ENCODE measurements around the gene PHC2.
A peak's percentile ranks its signal among the peaks of the same experiment; 100 is the strongest.
"Not testable (repeated sequence)": the region's sequence is repeated elsewhere in the genome, so short reads cannot be mapped to it uniquely, and the experiment has no call there.

Gene PHC2

GRCh38 chr1:33310702-33311101 is 120.2 kb downstream of the PHC2 start:
- no peak overlapping the region for H3K27ac ChIP-seq (ENCODE audit: low read length)

GRCh38 chr1:33309351-33309750 is 121.5 kb downstream of the PHC2 start:
- H3K4me3 ChIP-seq (ENCODE audit: low read length in 2 of 2); H3K9ac ChIP-seq (ENCODE audit: low read length in 2 of 2); H3K4me1 ChIP-seq (ENCODE audit: control insufficient read depth, insufficient read depth, low read length); H3K27ac ChIP-seq (ENCODE audit: low read length); H3K36me3 ChIP-seq (ENCODE audit: control insufficient read depth in 2 of 2, insufficient read depth in 2 of 2, low read length in 2 of 2); H3K9me3 ChIP-seq (ENCODE audit: control insufficient read depth in 2 of 2, low read length in 2 of 2); H3K27me3 ChIP-seq (ENCODE audit: control insufficient read depth in 1 of 2, insufficient read depth in 2 of 2, low read length in 2 of 2): not testable (repeated sequence)

More at GRCh38 chr1:33310702-33311101, 120.2 kb downstream of the PHC2 start:
- Histone ChIP-seq H3K27me3 (ENCODE audit: control insufficient read depth in 1 of 2, insufficient read depth in 2 of 2, low read length in 2 of 2) (peaks cover 0 to 10% of the 10 kb centered on the region in 2 donors), H3K36me3 (ENCODE audit: control insufficient read depth in 2 of 2, insufficient read depth in 2 of 2, low read length in 2 of 2) (no peaks in the 10 kb centered on the region), H3K9ac (ENCODE audit: low read length in 2 of 2) (no peak overlapping the region), H3K4me3 (ENCODE audit: low read length in 2 of 2) (no peak overlapping the region), H3K4me1 (ENCODE audit: control insufficient read depth, insufficient read depth, low read length) (peaks cover 6% of the 10 kb centered on the region), H3K9me3 (ENCODE audit: control insufficient read depth in 2 of 2, low read length in 2 of 2) (no peaks in the 10 kb centered on the region)

- Histone ChIP-seq H3K9me3 (ENCODE audit: control insufficient read depth in 2 of 2, low read length in 2 of 2) (no peaks in the 10 kb centered on the region), H3K9ac (ENCODE audit: low read length in 2 of 2) (no peak overlapping the region), H3K27ac (ENCODE audit: low read length) (no peak overlapping the region), H3K4me1 (ENCODE audit: control insufficient read depth, insufficient read depth, low read length) (peaks cover 6% of the 10 kb centered on the region), H3K27me3 (ENCODE audit: control insufficient read depth in 1 of 2, insufficient read depth in 2 of 2, low read length in 2 of 2) (peaks cover 0 to 10% of the 10 kb centered on the region in 2 donors), H3K36me3 (ENCODE audit: control insufficient read depth in 2 of 2, insufficient read depth in 2 of 2, low read length in 2 of 2) (peaks cover 0 to 3% of the 10 kb centered on the region in 2 donors), H3K4me3 (ENCODE audit: low read length in 2 of 2) (no peak overlapping the region)
Observed at GRCh38 chr1:33307494-33307864, 123.4 kb downstream of the PHC2 start.

GRCh38 chr1:33306653-33307493 is 124.0 kb downstream of the PHC2 start:
- no peak overlapping the region for H3K9ac ChIP-seq (ENCODE audit: low read length in 2 of 2)
- no peaks in the 10 kb centered on the region for H3K9me3 ChIP-seq (ENCODE audit: control insufficient read depth in 2 of 2, low read length in 2 of 2)
- peaks cover 0 to 3% of the 10 kb centered on the region in 2 donors for H3K36me3 ChIP-seq (ENCODE audit: control insufficient read depth in 2 of 2, insufficient read depth in 2 of 2, low read length in 2 of 2)
- peaks cover 0 to 10% of the 10 kb centered on the region in 2 donors for H3K27me3 ChIP-seq (ENCODE audit: control insufficient read depth in 1 of 2, insufficient read depth in 2 of 2, low read length in 2 of 2)
- peaks cover 6% of the 10 kb centered on the region for H3K4me1 ChIP-seq (ENCODE audit: control insufficient read depth, insufficient read depth, low read length)
- H3K27ac ChIP-seq (ENCODE audit: low read length), result no peak overlapping the region
- H3K4me3 ChIP-seq (ENCODE audit: low read length in 2 of 2), result peak overlapping the region; percentile 40 to 67

- Histone ChIP-seq H3K4me1 (ENCODE audit: control insufficient read depth, insufficient read depth, low read length) (peaks cover 12% of the 10 kb centered on the region), H3K4me3 (ENCODE audit: low read length in 2 of 2) (no peak overlapping the region), H3K9ac (ENCODE audit: low read length in 2 of 2) (no peak overlapping the region), H3K27me3 (ENCODE audit: control insufficient read depth in 1 of 2, insufficient read depth in 2 of 2, low read length in 2 of 2) (peaks cover 0 to 10% of the 10 kb centered on the region in 2 donors), H3K9me3 (ENCODE audit: control insufficient read depth in 2 of 2, low read length in 2 of 2) (no peaks in the 10 kb centered on the region), H3K36me3 (ENCODE audit: control insufficient read depth in 2 of 2, insufficient read depth in 2 of 2, low read length in 2 of 2) (peaks cover 0 to 3% of the 10 kb centered on the region in 2 donors), H3K27ac (ENCODE audit: low read length) (no peak overlapping the region)
Observed at GRCh38 chr1:33305816-33306652, 124.9 kb downstream of the PHC2 start.

GRCh38 chr1:33305016-33305415 is 125.9 kb downstream of the PHC2 start:
- no peak overlapping the region for H3K9ac ChIP-seq (ENCODE audit: low read length in 2 of 2)
- peaks cover 0 to 3% of the 10 kb centered on the region in 2 donors for H3K36me3 ChIP-seq (ENCODE audit: control insufficient read depth in 2 of 2, insufficient read depth in 2 of 2, low read length in 2 of 2)
- H3K4me3 ChIP-seq (ENCODE audit: low read length in 2 of 2), result no peak overlapping the region
- H3K27me3 ChIP-seq (ENCODE audit: control insufficient read depth in 1 of 2, insufficient read depth in 2 of 2, low read length in 2 of 2), result peaks cover 0 to 10% of the 10 kb centered on the region in 2 donors
- no peaks in the 10 kb centered on the region for H3K9me3 ChIP-seq (ENCODE audit: control insufficient read depth in 2 of 2, low read length in 2 of 2)
- peaks cover 21% of the 10 kb centered on the region for H3K4me1 ChIP-seq (ENCODE audit: control insufficient read depth, insufficient read depth, low read length)
- no peak overlapping the region for H3K27ac ChIP-seq (ENCODE audit: low read length)

GRCh38 chr1:33302325-33302724 is 128.6 kb downstream of the PHC2 start:
- peaks cover 0 to 3% of the 10 kb centered on the region in 2 donors for H3K36me3 ChIP-seq (ENCODE audit: control insufficient read depth in 2 of 2, insufficient read depth in 2 of 2, low read length in 2 of 2)
- no peaks in the 10 kb centered on the region for H3K9me3 ChIP-seq (ENCODE audit: control insufficient read depth in 2 of 2, low read length in 2 of 2)
- no peak overlapping the region for H3K27ac ChIP-seq (ENCODE audit: low read length)
- H3K4me1 ChIP-seq (ENCODE audit: control insufficient read depth, insufficient read depth, low read length), result peaks cover 24% of the 10 kb centered on the region
- peaks cover 0 to 10% of the 10 kb centered on the region in 2 donors for H3K27me3 ChIP-seq (ENCODE audit: control insufficient read depth in 1 of 2, insufficient read depth in 2 of 2, low read length in 2 of 2)
- no peak overlapping the region for H3K4me3 ChIP-seq (ENCODE audit: low read length in 2 of 2)
- H3K9ac ChIP-seq (ENCODE audit: low read length in 2 of 2), result no peak overlapping the region

GRCh38 chr1:33301273-33301984 is 129.5 kb downstream of the PHC2 start:
- H3K27ac ChIP-seq (ENCODE audit: low read length), result peak overlapping the region; percentile 64
- peaks cover 0 to 3% of the 10 kb centered on the region in 2 donors for H3K27me3 ChIP-seq (ENCODE audit: control insufficient read depth in 1 of 2, insufficient read depth in 2 of 2, low read length in 2 of 2)
- H3K36me3 ChIP-seq (ENCODE audit: control insufficient read depth in 2 of 2, insufficient read depth in 2 of 2, low read length in 2 of 2), result peaks cover 0 to 4% of the 10 kb centered on the region in 2 donors

GRCh38 chr1:33300673-33301072 is 130.2 kb downstream of the PHC2 start:
- peak overlapping the region; percentile 64 for H3K27ac ChIP-seq (ENCODE audit: low read length)

More at GRCh38 chr1:33301273-33301984, 129.5 kb downstream of the PHC2 start:
- H3K9me3 ChIP-seq (ENCODE audit: control insufficient read depth in 2 of 2, low read length in 2 of 2), result no peaks in the 10 kb centered on the region
- no peak overlapping the region for H3K9ac ChIP-seq (ENCODE audit: low read length in 2 of 2)
- H3K4me3 ChIP-seq (ENCODE audit: low read length in 2 of 2), result no peak overlapping the region
- peaks cover 17% of the 10 kb centered on the region for H3K4me1 ChIP-seq (ENCODE audit: control insufficient read depth, insufficient read depth, low read length)

GRCh38 chr1:33299461-33300155 is 131.3 kb downstream of the PHC2 start:
- Histone ChIP-seq H3K27me3 (ENCODE audit: control insufficient read depth in 1 of 2, insufficient read depth in 2 of 2, low read length in 2 of 2) (no peaks in the 10 kb centered on the region), H3K9ac (ENCODE audit: low read length in 2 of 2) (no peak overlapping the region), H3K9me3 (ENCODE audit: control insufficient read depth in 2 of 2, low read length in 2 of 2) (no peaks in the 10 kb centered on the region), H3K4me1 (ENCODE audit: control insufficient read depth, insufficient read depth, low read length) (peaks cover 31% of the 10 kb centered on the region), H3K27ac (ENCODE audit: low read length) (peak overlapping the region; percentile 24), H3K4me3 (ENCODE audit: low read length in 2 of 2) (no peak overlapping the region), H3K36me3 (ENCODE audit: control insufficient read depth in 2 of 2, insufficient read depth in 2 of 2, low read length in 2 of 2) (peaks cover 4 to 11% of the 10 kb centered on the region in 2 donors)

More at GRCh38 chr1:33300673-33301072, 130.2 kb downstream of the PHC2 start:
- Histone ChIP-seq H3K9me3 (ENCODE audit: control insufficient read depth in 2 of 2, low read length in 2 of 2) (no peaks in the 10 kb centered on the region), H3K4me1 (ENCODE audit: control insufficient read depth, insufficient read depth, low read length) (peaks cover 24% of the 10 kb centered on the region), H3K27me3 (ENCODE audit: control insufficient read depth in 1 of 2, insufficient read depth in 2 of 2, low read length in 2 of 2) (no peaks in the 10 kb centered on the region), H3K9ac (ENCODE audit: low read length in 2 of 2) (no peak overlapping the region), H3K4me3 (ENCODE audit: low read length in 2 of 2) (no peak overlapping the region), H3K36me3 (ENCODE audit: control insufficient read depth in 2 of 2, insufficient read depth in 2 of 2, low read length in 2 of 2) (peaks cover 0 to 8% of the 10 kb centered on the region in 2 donors)

Data from stomach smooth muscle (tissue), 2 donors.